ENCODE data around the gene MON2. TPM values are rescaled to one million over a fixed set of nuclear protein-coding genes. Genes with fewer than 3 reads are reported as not detected.

The MON2 gene
- total and polyA plus RNA-seq, 9 donors = 13.1 to 84.4 (median 55.5) TPM

DNA sequence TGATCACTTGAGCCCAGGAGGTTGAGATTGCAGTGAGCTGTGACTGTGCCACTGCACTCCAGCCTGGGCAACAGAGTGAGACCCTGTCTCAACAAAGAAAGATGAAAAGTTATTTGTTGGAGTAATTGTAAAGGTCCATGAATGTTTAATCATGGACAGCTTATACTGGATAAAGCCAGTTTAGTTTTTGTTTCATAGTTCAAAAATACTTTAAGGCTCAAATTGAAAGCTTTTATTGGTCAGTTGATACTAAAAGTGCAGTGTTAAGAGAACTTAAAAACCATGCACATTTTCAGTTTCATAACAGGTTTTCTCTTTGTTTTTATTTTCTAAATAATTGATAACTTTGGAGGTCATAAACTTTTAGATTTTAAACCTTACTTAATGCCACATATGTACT is 108.4 kb downstream of the MON2 start:
- H3K9me3 ChIP-seq = no peaks in the 10 kb centered on the region
- no peak overlapping the region for H3K27ac ChIP-seq
- no peaks in the 10 kb centered on the region for H3K4me1 ChIP-seq (ENCODE audit: insufficient read depth)
- intact Hi-C loops (cut with DNase I) = loop anchor here in 1 of 4 donors (10.0 kb wide), 1 partner anchor 1290 kb away; no protein-coding TSS in a partner anchor
- no peak overlapping the region for H3K4me3 ChIP-seq
- H3K27me3 ChIP-seq = no peaks in the 10 kb centered on the region
- no peaks in the 10 kb centered on the region for H3K36me3 ChIP-seq
- TF ChIP-seq EP300 (IDR thresholded peaks at IDR 0.05) (no peak), CTCF (IDR thresholded peaks at IDR 0.05) (no peak), POLR2A (IDR thresholded peaks at IDR 0.05) (no peak)
- no peak for DNase-seq

DNA sequence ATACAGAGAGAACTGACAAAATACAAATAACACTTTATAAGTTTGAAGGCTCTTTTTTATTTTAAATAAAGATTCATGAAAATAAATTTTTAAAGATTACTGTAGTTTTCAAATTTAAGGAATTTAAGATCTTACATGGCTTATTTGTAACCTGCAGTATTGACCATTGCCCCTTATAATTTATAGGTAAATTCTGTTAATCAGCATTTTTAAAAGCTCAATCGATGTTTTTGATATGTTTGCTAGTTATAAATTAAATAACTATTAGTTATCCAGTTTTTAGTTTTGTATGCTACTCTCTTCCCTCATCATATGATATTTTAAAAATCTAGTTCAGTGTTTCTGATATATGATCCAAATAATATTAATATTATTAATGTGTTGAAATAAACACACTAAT is 109.9 kb downstream of the MON2 start:
- DNase-seq = no peak
- WGBS, 3 donors = 87 to 94% (median 89%) methylated on average over 1 of the region's 1 CpG
- Histone ChIP-seq H3K4me3 (no peak overlapping the region), H3K4me1 (ENCODE audit: insufficient read depth) (no peaks in the 10 kb centered on the region), H3K36me3 (no peaks in the 10 kb centered on the region), H3K9me3 (no peaks in the 10 kb centered on the region), H3K27me3 (no peaks in the 10 kb centered on the region), H3K27ac (no peak overlapping the region)
- TF ChIP-seq CTCF (IDR thresholded peaks at IDR 0.05) = no peak
- no peak for TF ChIP-seq POLR2A (IDR thresholded peaks at IDR 0.05)
- no peak for TF ChIP-seq EP300 (IDR thresholded peaks at IDR 0.05)
- intact Hi-C loops (cut with DNase I) = loop anchor here in 1 of 4 donors (10.0 kb wide), 1 partner anchor 1292 kb away; no protein-coding TSS in a partner anchor

DNA sequence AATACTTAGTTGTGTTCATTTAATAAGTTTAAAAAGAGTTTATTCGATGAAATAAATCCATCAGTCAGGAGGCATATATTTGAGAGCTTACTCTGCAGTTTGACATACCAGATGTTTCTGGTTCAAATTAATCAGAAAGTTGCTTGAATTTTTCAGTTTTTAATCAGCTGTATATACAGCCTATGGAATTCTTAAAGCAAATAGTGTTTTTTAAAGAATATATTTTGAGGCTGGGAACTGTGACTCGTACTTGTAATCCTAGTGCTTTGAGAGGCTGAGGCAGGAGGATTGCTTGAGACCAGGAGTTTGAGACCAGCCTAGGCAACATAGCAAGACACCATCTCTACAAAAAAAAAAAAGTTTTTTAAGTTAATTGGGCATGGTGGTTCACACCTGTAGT is 112.1 kb downstream of the MON2 start:
- no peak for DNase-seq
- Histone ChIP-seq H3K4me3 (no peak overlapping the region), H3K27ac (no peak overlapping the region), H3K9me3 (no peaks in the 10 kb centered on the region), H3K27me3 (no peaks in the 10 kb centered on the region), H3K36me3 (no peaks in the 10 kb centered on the region), H3K4me1 (ENCODE audit: insufficient read depth) (no peaks in the 10 kb centered on the region)
- intact Hi-C loops (cut with DNase I) = loop anchor here in 1 of 4 donors (10.0 kb wide), 1 partner anchor 1294 kb away; no protein-coding TSS in a partner anchor
- no peak for TF ChIP-seq EP300 (IDR thresholded peaks at IDR 0.05)
- no peak for TF ChIP-seq CTCF (IDR thresholded peaks at IDR 0.05)
- no peak for TF ChIP-seq POLR2A (IDR thresholded peaks at IDR 0.05)
- WGBS, 3 donors = 95 to 97% (median 96%) methylated on average over 2 of the region's 2 CpGs

- no peaks in the 10 kb centered on the region for H3K36me3 ChIP-seq
- no peaks in the 10 kb centered on the region for H3K9me3 ChIP-seq
- DNase-seq = no peak
- WGBS, 3 donors = 72 to 76% (median 73%) methylated on average over 12 of the region's 12 CpGs
- H3K4me1 ChIP-seq (ENCODE audit: insufficient read depth) = no peaks in the 10 kb centered on the region
- H3K27me3 ChIP-seq = no peaks in the 10 kb centered on the region
- no peak overlapping the region for H3K4me3 ChIP-seq
- no peak overlapping the region for H3K27ac ChIP-seq
- intact Hi-C loops (cut with DNase I) = loop anchor here in 3 of 4 donors (5.0 kb wide), 3 partner anchors 211 to 221 kb away; no protein-coding TSS in a partner anchor
- no peak for TF ChIP-seq POLR2A (IDR thresholded peaks at IDR 0.05)
- TF ChIP-seq EP300 (IDR thresholded peaks at IDR 0.05) = no peak
- peak; percentile 31 to 71 (median 53) for TF ChIP-seq CTCF (IDR thresholded peaks at IDR 0.05)
Observed at GRCh38 chr12:62581288-62582064, 114.8 kb downstream of the MON2 start.
